Measurements from ENCODE around the gene TYMP. TPM values are rescaled to one million over a fixed set of nuclear protein-coding genes. Genes with fewer than 3 reads are reported as not detected.

Gene TYMP
- total RNA-seq, 1 donor from 2014 or later, result 82.0 TPM

DNA sequence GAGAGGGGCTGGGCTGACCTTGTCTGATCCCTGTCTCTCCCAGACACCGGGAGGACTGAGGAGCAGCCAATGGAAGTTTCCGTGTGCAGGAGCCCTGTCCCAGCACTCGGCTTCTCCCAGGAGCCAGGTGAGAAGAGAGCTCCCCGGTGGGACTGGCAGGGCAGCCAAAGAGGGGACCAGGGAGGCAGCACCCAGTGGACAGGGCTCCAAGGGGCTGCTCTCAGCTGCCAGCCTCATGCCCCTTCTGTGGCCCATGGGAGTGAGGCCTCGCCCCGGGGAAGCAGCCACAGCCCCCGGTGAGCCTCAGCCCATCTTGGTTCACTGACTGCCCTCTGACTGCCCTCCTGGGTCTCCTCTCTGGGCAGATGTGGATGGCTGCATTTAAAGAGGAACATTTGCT is 11.2 kb downstream of the TYMP start:
- intact Hi-C loops (cut with DNase I), result no loop called here
- H3K36me3 ChIP-seq, result peaks cover 0 to 68% of the 10 kb centered on the region in 2 donors
- no peaks in the 10 kb centered on the region for H3K9me3 ChIP-seq

DNA sequence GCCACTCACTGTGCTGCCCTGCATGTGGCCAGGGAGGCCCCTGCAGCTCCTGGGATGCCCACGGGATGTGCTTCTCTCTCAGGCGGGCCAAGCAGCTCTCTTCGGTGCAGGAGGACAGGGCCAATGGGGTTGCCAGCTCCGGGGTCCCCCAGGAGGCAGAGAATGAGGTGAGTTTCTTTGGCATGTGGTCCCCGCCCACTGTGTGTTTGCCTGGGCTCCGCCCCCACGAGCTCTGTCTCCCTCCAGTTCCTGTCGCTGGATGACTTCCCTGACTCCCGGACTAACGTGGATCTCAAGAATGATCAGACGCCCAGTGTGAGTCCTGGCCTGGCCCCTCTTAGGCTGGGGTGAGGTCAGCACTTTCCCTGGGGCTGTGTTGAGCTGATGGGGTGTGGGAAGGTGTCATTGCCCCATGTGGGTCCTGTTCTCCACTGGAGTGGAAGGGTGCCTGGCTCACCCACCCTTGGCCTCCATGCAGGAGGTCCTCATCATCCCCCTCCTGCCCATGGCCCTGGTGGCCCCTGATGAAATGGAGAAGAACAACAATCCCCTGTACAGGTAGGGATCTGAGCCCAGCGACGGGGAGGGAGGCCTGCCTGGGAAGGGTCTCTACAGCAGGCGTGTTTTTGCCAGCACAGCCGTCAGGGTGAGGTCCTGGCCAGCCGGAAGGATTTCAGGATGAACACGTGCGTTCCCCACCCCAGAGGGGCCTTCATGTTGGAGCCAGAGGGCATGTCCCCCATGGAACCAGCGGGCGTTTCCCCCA is 12.1 kb downstream of the TYMP start:
- H3K36me3 ChIP-seq, result peaks cover 0 to 59% of the 10 kb centered on the region in 2 donors

More for the DNA sequence above, 11.2 kb downstream of the TYMP start:
- Histone ChIP-seq H3K4me1 (peaks cover 4% of the 10 kb centered on the region), H3K4me3 (no peak overlapping the region), H3K27me3 (no peaks in the 10 kb centered on the region), H3K27ac (no peak overlapping the region)
- TF ChIP-seq POLR2A (IDR thresholded peaks at IDR 0.05) (no peak), POLR2AphosphoS5 (IDR thresholded peaks at IDR 0.05; ENCODE audit: insufficient read depth in 1 of 2, low read depth in 1 of 2) (no peak)
- TF ChIP-seq, protein P1, sequence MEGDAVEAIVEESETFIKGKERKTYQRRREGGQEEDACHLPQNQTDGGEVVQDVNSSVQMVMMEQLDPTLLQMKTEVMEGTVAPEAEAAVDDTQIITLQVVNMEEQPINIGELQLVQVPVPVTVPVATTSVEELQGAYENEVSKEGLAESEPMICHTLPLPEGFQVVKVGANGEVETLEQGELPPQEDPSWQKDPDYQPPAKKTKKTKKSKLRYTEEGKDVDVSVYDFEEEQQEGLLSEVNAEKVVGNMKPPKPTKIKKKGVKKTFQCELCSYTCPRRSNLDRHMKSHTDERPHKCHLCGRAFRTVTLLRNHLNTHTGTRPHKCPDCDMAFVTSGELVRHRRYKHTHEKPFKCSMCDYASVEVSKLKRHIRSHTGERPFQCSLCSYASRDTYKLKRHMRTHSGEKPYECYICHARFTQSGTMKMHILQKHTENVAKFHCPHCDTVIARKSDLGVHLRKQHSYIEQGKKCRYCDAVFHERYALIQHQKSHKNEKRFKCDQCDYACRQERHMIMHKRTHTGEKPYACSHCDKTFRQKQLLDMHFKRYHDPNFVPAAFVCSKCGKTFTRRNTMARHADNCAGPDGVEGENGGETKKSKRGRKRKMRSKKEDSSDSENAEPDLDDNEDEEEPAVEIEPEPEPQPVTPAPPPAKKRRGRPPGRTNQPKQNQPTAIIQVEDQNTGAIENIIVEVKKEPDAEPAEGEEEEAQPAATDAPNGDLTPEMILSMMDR (IDR thresholded peaks at IDR 0.05), result no peak
- DNase-seq (ENCODE audit: extremely low spot score in 2 of 2), result no peak

DNA sequence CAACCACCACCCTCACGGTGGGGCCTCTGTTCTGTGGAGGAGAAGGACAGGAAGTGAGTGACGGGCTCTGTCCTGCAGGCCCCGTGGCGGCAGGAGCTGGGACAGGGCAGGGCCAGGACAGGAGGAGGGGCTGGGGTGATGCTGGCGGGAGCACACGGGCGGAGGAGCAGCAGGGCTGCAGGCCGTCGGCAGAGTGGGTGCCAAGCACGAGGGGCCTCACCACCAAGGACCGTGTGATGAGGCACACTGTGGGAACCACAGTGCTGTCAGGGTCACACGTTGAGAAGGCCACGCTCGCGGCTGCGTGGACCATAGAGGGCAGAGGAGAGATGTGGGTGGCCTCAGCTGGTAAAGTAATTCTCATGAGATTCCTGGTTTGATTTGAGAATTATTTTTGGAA is 12.9 kb downstream of the TYMP start:
- H3K4me1 ChIP-seq, result no peaks in the 10 kb centered on the region
- no peaks in the 10 kb centered on the region for H3K27me3 ChIP-seq
- TF ChIP-seq POLR2AphosphoS5 (IDR thresholded peaks at IDR 0.05; ENCODE audit: insufficient read depth in 1 of 2, low read depth in 1 of 2), result no peak
- TF ChIP-seq, protein P1 (IDR thresholded peaks at IDR 0.05), result no peak
- no peak for TF ChIP-seq POLR2A (IDR thresholded peaks at IDR 0.05)
- H3K4me3 ChIP-seq, result no peak overlapping the region
- peaks cover 0 to 51% of the 10 kb centered on the region in 2 donors for H3K36me3 ChIP-seq
- no peaks in the 10 kb centered on the region for H3K9me3 ChIP-seq
- DNase-seq (ENCODE audit: extremely low spot score in 2 of 2), result no peak
- H3K27ac ChIP-seq, result no peak overlapping the region
- intact Hi-C loops (cut with DNase I), result no loop called here

More for the DNA sequence above, 12.1 kb downstream of the TYMP start:
- Histone ChIP-seq H3K4me1 (no peaks in the 10 kb centered on the region), H3K4me3 (no peak overlapping the region), H3K27ac (no peak overlapping the region), H3K9me3 (no peaks in the 10 kb centered on the region), H3K27me3 (no peaks in the 10 kb centered on the region)
- TF ChIP-seq POLR2A (IDR thresholded peaks at IDR 0.05) (no peak), POLR2AphosphoS5 (IDR thresholded peaks at IDR 0.05; ENCODE audit: insufficient read depth in 1 of 2, low read depth in 1 of 2) (no peak)
- TF ChIP-seq, protein P1 (IDR thresholded peaks at IDR 0.05), result no peak
- intact Hi-C loops (cut with DNase I), result no loop called here
- DNase-seq (ENCODE audit: extremely low spot score in 2 of 2), result no peak

DNA sequence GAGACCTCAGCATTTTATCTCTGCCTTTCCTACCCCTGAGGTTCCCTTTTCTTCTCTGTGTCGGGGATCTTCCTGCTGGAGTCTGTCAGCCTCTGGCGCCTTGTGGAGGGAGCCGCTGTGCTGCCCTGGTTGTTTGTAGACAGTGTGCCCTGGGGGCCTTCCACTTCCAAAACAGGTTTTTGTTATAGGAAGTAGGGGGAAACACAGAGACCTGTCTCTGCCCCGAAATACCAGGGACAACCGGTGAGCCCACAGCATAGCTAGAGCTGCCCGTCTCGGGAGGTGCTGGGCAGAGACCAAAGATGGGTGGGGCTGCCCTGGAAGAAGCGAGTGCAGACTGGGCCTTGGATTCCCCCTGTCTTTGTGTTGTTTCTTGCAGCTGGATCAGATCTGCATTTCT is 13.7 kb downstream of the TYMP start:
- H3K36me3 ChIP-seq, result peaks cover 0 to 43% of the 10 kb centered on the region in 2 donors
- no peak for DNase-seq (ENCODE audit: extremely low spot score in 2 of 2)
- H3K9me3 ChIP-seq, result no peaks in the 10 kb centered on the region
- H3K4me1 ChIP-seq, result no peaks in the 10 kb centered on the region
- H3K27ac ChIP-seq, result no peak overlapping the region
- no peaks in the 10 kb centered on the region for H3K27me3 ChIP-seq
- no peak overlapping the region for H3K4me3 ChIP-seq
- TF ChIP-seq POLR2A (IDR thresholded peaks at IDR 0.05), result no peak
- no peak for TF ChIP-seq POLR2AphosphoS5 (IDR thresholded peaks at IDR 0.05; ENCODE audit: insufficient read depth in 1 of 2, low read depth in 1 of 2)
- TF ChIP-seq, protein P1 (IDR thresholded peaks at IDR 0.05), result no peak
- intact Hi-C loops (cut with DNase I), result no loop called here

DNA sequence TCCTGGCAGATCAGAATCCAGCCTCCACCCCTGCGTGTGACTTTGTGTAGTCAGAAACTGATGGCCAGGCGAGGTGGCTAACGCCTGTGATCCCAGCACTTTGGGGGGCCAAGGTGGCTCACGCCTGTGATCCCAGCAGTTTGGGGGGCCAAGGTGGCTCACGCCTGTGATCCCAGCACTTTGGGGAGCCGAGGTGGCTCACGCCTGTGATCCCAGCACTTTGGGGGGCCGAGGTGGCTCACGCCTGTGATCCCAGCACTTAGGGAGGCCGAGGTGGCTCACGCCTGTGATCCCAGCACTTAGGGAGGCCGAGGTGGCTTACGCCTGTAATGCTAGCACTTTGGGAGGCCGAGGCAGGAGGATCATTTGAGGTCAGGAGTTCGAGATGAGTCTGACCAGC is 16.6 kb downstream of the TYMP start:
- no peak for TF ChIP-seq POLR2A (IDR thresholded peaks at IDR 0.05)
- TF ChIP-seq, protein P1 (IDR thresholded peaks at IDR 0.05), result no peak
- no peak for TF ChIP-seq POLR2AphosphoS5 (IDR thresholded peaks at IDR 0.05; ENCODE audit: insufficient read depth in 1 of 2, low read depth in 1 of 2)
- H3K4me3 ChIP-seq, result no peak overlapping the region
- intact Hi-C loops (cut with DNase I), result no loop called here
- H3K9me3 ChIP-seq, result no peaks in the 10 kb centered on the region
- H3K27ac ChIP-seq, result no peak overlapping the region
- peaks cover 0 to 16% of the 10 kb centered on the region in 2 donors for H3K36me3 ChIP-seq
- H3K4me1 ChIP-seq, result peaks cover 16% of the 10 kb centered on the region
- DNase-seq (ENCODE audit: extremely low spot score in 2 of 2), result no peak
- H3K27me3 ChIP-seq, result no peaks in the 10 kb centered on the region
